Central memory CD4-positive, alpha-beta T cell (primary cell): ENCODE data around the gene SENP6.
"Not testable (repeated sequence)": the region's sequence is repeated elsewhere in the genome, so short reads cannot be mapped to it uniquely, and the experiment has no call there.

Experiments used
- DNase-seq: peaks from one replicate; pipeline ENCODE4 v3.0.0; 2022

The SENP6 gene

DNA sequence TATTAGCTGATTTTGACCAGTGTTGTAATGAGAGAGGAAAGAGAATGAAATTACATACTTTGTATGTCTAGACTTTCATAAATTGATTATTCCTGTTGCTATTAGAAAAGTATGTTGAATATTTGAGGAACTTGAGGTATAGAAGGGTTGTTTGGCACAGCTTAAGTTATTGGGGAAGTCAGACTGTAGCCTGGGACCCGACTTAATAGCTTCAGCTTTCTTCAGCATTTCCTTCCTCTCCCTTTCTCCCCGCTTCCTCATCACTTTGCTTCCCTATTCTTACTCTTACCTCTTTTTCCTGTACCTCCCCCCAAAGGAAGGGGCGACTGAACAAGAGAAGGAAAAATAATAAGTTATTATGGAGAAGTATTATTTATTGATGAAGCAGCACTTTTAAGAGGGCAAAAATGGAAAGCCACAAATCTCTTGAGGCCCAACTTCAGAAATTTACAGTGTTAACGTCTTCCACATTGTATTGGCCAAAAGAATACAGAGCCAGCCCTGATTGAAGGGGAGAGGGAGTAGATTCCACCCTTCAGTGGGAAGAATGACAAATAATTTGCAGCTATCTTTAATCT lies 7.4 kb downstream of the SENP6 start:
- no peak for DNase-seq

DNA sequence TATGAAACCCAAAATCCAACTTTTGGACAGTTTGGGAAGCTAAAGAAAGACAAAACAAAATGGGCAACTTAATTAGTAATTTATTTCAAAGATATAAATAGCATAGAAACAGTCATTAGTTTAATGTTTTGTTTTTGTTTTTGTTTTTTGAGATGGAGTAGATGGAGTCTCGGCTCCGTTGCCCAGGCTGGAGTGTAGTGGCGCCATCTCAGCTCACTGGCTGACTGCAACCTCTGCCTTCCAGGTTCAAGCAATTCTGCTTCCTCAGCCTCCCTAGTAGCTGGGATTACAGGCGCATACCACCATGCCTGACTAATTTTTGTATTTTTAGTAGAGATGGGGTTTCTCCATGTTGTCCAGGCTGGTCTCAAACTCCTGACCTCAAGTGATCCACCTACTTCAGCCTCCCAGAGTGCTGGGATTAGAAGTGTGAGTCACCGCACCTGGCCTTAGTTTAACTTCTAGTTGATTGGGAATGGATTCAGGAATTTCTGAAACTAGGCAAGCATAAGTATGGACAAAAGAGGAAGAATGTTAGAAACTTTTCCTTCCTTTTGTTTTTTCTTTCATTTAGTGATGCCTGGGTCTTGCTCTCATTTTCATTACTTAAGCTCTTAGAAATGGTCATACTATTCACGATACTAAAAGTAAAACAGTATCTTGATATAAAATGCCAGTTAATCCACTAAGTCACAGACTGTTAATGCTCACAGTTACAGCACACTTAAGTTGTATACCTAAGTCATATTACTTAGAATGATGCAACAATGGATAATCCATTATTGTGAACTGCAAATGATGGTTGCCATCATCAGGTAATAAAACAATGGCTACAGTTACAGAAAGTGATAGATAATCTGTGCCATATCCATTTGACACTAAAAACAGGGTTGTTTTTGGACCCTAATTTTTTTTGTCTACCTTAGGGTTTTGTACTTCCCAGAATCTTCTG lies 8.2 kb downstream of the SENP6 start:
- DNase-seq = no peak

DNA sequence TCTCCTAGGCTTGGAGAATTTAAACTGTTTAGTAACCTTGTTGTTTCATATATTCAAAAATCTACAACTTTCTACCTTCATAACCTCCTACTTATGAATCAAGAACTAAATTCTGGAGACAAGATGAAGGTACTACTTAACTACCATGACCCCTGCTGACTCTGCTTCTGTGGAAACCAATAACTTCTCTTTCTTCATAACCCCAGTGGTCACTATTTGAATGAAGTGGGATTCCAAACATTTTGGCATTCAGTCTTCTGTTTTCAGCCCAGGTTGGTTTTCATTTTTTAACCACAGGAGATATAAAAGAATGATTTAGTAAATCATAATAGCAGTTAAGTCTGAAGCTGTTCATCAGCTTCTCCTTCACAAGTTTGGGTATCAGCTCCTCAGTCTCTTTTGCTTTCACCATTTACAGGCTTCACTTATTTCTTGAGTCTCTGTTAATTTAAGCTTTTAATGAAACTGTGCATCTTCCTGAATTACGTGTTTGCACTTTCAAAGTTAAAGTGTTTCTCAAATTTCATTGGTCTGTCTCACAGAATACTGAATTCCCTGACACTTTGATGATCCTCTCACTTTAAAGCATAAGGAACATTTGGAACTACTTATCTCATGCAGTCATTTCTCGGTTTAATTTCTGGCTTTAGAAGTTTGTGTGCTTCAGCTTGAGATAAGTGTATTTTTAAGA lies 9.5 kb downstream of the SENP6 start:
- DNase-seq = no peak

DNA sequence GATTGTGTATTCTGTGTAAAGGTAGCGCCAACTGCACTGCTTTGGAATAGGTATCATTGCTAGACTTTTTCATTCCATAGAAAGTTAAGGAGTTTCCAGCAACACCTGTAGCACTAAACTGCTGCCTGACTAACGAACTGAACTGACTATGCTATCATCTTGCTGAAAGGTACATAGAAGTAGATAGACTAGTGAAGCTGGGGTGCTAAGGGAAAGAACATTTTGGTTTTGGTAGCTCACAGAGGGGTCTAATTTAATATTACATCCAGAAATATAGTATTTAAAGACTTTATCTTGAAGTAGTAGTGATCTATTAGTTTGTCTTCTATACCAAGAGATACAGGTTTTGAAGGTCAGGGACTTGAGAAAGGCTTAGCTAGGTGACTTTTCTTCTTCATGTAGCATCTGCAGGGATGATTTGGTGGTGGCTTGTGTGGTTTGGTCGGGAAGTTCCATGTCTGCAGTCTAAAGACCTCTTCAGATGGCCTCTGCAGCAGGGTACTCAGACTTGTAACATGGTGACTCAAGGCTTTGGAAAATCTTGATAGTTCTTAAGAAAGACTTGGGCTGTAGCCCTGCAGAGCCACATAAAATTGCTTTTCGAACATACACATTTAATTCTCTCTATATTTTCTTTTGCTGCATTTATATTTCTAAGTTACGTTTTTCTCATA lies 10.2 kb downstream of the SENP6 start:
- no peak for DNase-seq

GRCh38 chr6:75612434-75612833 lies 10.8 kb downstream of the SENP6 start:
- no peak for DNase-seq

DNA sequence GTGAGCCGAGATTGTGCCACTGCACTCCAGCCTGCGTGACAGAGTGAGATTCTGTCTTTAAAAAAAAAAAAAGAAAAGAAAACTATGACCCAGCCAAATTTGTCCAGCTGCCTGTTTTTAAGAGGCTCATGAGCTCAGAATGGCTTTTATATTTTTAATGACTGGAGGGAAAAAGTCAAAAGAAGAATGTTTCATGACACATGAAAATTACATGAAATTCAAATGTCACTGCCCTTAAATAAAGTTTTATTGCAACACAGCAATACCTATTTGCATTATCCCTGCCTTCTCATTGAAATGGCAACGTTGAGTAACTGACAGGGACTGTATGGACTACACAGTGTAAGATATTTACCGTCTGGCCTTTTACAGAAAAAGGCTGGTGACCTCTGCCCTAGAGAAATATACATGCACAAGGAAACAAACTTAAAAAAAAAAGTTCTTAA lies 11.4 kb downstream of the SENP6 start:
- DNase-seq = no peak

- DNase-seq = no peak
Measured at GRCh38 chr6:75618437-75618836, 16.8 kb downstream of the SENP6 start.

GRCh38 chr6:75619230-75619899 lies 17.7 kb downstream of the SENP6 start:
- DNase-seq = no peak

DNA sequence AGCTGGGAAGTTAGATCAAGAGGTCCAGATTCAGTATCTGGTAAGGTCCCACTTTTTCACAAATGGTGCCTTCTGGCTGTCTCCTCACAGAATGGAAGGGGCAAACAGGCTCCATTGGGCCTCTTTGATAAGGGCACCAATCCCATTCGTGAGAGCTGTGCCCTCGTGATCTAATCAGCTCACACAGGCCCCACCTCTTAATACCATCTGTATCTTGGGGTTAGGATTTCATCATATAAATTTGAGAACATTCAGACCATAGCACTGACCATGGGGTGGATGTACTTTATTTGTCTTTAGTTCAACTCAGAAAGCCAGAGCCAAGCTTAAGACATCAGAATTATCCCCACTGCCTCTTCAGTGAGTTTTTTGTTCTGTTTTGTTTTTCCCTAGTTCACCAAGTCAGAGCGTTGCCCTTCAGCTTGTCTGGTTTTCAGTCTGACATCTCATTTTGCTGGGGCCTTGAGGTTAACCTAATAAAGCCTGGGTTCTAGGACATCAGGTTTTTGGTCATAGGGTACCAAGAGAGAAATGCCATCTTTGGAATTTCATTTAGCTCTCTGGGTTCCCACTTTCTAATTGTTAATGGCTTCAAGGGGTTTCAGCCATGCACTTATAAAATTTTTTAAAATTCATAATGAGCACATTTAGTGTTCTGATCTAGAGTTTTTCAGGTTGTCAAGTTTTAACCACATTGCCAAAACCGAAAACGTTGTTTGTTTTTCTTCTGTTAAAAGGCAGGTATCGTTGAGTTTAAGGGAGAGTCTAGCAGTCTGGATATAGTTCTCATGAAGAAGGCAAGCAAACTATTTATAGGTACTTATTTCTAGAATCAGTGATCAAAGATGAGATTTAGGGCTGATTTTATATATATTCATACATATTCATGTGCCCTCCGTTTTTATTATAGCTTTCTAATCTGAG lies 19.0 kb downstream of the SENP6 start:
- no peak for DNase-seq

GRCh38 chr6:75621846-75622245 lies 20.2 kb downstream of the SENP6 start:
- no peak for DNase-seq

DNA sequence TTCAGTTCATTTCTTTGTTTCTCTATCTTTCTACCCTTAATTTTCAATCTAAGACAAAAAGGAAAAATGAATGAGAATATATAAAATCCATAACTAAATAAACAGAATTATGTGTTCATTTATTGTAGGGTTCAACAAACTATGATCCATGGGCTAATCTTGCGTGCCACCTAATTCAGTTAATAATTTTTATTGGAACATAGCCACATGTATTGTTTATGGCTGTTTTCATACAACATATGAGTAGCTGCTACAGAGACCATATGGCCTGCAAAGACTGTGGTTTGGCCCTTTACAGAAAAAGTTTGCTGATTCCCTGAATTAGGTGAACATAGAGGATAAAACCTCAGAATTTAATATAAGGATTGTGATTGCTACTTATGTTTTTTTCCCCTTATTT lies 21.8 kb downstream of the SENP6 start:
- no peak for DNase-seq

GRCh38 chr6:75624335-75624734 lies 22.7 kb downstream of the SENP6 start:
- DNase-seq = no peak

DNA sequence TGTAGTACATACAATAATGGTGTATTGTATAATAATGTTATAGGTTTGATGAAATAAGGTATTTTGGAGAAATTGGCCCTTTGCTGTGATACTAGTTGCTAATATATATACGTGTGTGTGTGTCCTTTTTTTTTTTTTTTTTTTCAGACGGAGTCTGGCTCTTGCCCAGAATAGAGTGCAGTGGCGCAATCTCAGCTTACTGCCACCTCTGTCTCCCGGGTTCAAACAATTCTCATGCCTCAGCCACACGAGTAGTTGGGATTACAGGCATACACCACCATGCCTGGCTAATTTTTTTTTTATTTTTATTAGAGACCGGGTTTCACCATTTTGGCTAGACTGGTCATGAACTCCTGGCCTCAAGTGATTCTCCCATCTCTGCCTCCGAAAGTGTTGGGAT lies 23.3 kb downstream of the SENP6 start:
- DNase-seq = no peak

DNA sequence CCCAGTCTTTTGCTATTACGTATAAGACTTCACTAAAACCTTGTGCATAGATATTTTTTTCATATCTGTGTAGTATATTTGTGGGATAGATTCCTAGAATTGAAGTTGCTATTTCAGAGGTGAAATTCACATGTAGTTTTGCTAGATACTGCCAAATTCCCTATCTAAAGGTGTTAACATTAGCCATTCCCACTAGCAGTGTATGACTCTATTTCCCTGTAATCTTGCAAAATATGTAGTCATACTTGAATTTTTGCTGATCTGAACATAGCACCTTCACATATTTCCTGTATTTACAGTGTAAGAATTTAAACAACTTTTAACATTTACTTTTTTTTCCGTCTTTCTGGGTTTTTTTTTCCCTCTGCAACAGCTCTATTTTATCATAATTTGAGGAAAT lies 24.9 kb downstream of the SENP6 start:
- no peak for DNase-seq

DNA sequence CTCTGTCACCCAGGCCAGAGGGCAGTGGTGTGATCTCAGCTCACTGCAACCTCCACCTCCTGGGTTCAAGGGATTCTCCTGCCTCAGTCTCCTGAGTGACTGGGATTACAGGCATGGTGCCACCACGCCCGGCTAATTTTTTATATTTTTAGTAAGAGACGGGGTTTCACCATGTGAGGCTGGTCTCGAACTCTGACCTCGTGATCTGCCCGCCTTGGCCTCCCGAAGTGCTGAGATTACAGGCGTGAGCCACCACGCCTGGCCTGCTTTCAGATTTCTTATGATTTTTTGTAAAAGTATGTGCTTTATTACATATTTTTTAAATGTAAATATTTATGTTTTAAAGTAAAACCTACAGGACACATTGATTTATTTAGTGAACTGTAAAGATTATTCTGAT lies 26.0 kb downstream of the SENP6 start:
- not testable (repeated sequence) for DNase-seq

DNA sequence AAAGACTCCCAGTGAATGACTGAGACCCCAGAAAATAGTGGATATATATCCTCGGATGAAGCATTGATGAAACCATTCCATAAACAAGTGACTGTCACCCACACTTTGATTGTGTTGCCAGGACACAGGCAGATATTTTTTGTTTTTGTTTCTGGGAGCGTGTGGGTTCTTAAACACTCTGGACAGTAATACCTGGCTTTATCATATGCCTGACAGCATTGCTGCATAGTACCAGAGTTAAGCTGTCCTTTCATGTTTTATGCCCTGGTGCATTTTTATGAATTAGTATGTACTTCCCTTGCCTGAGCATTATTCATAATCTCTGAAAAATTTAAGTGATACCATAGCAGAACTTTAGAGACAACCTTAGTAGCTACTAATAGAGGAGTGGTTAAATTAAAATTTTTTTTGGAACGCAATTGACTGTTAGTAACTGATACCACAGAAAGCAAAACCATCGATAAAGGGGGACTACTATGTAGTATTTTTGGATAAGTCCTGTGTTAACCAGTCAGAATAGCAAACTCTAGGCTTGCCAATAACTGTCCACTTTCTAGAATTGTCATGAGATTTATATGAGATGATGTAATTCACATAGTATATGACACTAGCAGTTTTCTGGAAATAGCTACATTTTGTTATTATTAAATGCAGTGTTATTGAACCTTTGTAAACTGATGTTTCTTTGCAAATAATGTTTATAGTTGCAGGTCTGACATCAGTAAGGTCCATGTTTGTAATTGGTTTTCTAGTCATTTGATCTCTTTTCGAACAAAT lies 30.4 kb downstream of the SENP6 start:
- no peak for DNase-seq

- no peak for DNase-seq
Measured at GRCh38 chr6:75633045-75633444, 31.4 kb downstream of the SENP6 start.

- DNase-seq = no peak
Measured at GRCh38 chr6:75642311-75642710, 40.6 kb downstream of the SENP6 start.

- DNase-seq = no peak
Measured at GRCh38 chr6:75643173-75643572, 41.5 kb downstream of the SENP6 start.

DNA sequence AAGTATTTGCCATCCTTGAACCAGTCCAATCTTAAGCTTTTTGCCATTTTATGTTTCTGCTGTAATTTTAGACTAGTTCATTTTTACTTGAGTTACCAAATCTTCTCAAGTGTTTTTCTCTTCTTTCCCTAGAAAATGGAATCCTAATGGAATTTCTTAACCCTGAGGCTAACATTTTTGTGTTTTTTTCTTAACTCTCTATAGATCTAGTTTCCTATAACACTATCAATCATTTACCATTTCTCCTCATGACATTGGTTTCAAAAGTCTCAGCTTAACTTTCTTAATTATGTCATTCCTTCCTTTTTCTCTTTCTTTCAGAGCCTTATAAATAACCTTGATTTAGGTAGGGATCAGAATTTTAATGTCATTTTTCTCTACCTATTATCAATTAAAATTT lies 54.8 kb downstream of the SENP6 start:
- no peak for DNase-seq

GRCh38 chr6:75657327-75657726 lies 55.6 kb downstream of the SENP6 start:
- no peak for DNase-seq
